ENCODE results near the gene TEX261. TPM values are rescaled to one million over a fixed set of nuclear protein-coding genes. Genes with fewer than 3 reads are reported as not detected.
"Not testable (repeated sequence)": the region's sequence is repeated elsewhere in the genome, so short reads cannot be mapped to it uniquely, and the experiment has no call there.

Gene TEX261
- total RNA-seq, 1 donor from 2014 or later = 33.0 TPM

DNA sequence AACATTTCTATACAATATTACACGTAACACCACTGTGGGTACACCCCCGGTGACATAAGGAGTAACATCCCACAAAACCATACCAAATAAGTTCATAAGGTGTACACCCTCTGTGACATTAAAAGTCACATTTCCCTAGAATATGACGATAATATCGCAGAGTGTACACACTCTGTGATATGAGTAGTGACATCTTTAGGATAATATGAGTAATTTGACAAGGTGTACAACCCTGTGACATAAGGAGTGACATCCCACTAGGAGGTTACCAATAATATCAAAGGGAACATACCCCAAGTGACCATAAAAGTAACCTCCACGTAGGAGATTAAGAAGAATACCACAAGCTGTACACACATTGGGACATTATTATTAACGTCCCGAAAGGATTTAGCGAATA lies 24.0 kb upstream of the TEX261 start:
- Mint-ChIP-seq H3K27ac (no peak overlapping the region), H3K4me3 (no peak overlapping the region), H3K27me3 (ENCODE audit: low read depth) (peaks cover 9% of the 10 kb centered on the region), H3K9me3 (peaks cover 22% of the 10 kb centered on the region), H3K36me3 (no peaks in the 10 kb centered on the region), H3K4me1 (peaks cover 10% of the 10 kb centered on the region)
- no peak for TF ChIP-seq CTCF (IDR thresholded peaks at IDR 0.05; ENCODE audit: unreplicated experiment)
- no peak for DNase-seq (ENCODE audit: low spot score in 2 of 2, unreplicated experiment in 2 of 2)

DNA sequence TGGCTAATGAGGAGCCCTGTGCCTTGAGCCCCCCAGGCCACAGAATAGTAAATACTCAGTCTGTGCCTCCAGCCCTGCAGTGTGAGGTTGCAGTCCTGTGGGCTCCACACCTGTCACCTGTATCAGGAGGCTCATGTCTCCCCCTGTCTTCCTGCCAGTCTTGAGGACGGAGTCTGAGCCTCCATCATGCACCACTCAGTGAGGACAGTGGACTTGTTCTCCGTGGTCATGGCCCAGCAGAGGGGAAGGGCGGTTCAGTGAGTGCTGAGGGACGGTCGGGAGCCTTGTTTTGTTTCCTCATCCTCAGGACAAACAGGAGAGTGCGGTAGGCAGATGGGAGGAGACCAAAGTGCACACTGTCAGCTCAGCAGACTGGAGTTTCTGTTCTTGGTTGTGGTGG lies 17.1 kb upstream of the TEX261 start:
- not testable (repeated sequence) for DNase-seq (ENCODE audit: low spot score in 2 of 2, unreplicated experiment in 2 of 2); H3K36me3 Mint-ChIP-seq; H3K4me1 Mint-ChIP-seq; H3K9me3 Mint-ChIP-seq; H3K4me3 Mint-ChIP-seq; H3K27ac Mint-ChIP-seq
- H3K27me3 Mint-ChIP-seq (ENCODE audit: low read depth) = peaks cover 34% of the 10 kb centered on the region

GRCh38 chr2:71008342-71008741 lies 13.7 kb upstream of the TEX261 start:
- TF ChIP-seq CTCF (IDR thresholded peaks at IDR 0.05; ENCODE audit: unreplicated experiment) = no peak
- H3K9me3 Mint-ChIP-seq = no peaks in the 10 kb centered on the region
- DNase-seq (ENCODE audit: low spot score in 2 of 2, unreplicated experiment in 2 of 2) = no peak
- H3K4me3 Mint-ChIP-seq = no peak overlapping the region
- H3K36me3 Mint-ChIP-seq = no peaks in the 10 kb centered on the region
- H3K4me1 Mint-ChIP-seq = no peaks in the 10 kb centered on the region
- no peak overlapping the region for H3K27ac Mint-ChIP-seq
- peaks cover 39% of the 10 kb centered on the region for H3K27me3 Mint-ChIP-seq (ENCODE audit: low read depth)

GRCh38 chr2:71006955-71007799 lies 12.5 kb upstream of the TEX261 start:
- no peaks in the 10 kb centered on the region for H3K4me1 Mint-ChIP-seq
- no peaks in the 10 kb centered on the region for H3K36me3 Mint-ChIP-seq
- no peaks in the 10 kb centered on the region for H3K9me3 Mint-ChIP-seq
- no peak overlapping the region for H3K27ac Mint-ChIP-seq
- DNase-seq (ENCODE audit: low spot score in 2 of 2, unreplicated experiment in 2 of 2) = no peak
- H3K4me3 Mint-ChIP-seq = no peak overlapping the region
- TF ChIP-seq CTCF (IDR thresholded peaks at IDR 0.05; ENCODE audit: unreplicated experiment) = no peak
- H3K27me3 Mint-ChIP-seq (ENCODE audit: low read depth) = peaks cover 34% of the 10 kb centered on the region

DNA sequence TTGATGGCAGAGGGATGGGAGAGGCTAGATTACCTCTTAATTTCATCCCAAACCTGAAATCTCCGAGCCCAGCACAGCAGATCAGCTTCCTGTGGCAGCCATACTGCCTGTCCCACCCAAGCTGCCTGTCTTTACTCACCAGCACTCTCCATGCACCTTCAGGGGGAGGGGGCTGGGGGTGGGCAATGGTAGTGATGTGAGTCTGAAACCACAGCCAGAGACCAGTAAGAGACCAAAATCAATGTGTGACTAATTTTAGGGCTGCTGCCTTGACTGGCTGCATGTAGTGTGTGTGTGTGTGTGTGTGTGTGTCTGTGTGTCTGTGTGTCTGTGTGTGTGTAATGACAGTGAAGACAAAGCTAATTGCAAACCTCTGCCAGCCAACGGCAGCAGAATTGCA lies 11.7 kb upstream of the TEX261 start:
- Mint-ChIP-seq H3K36me3 (no peaks in the 10 kb centered on the region), H3K9me3 (no peaks in the 10 kb centered on the region), H3K4me1 (peaks cover 3% of the 10 kb centered on the region), H3K27me3 (ENCODE audit: low read depth) (peaks cover 27% of the 10 kb centered on the region), H3K4me3 (no peak overlapping the region), H3K27ac (no peak overlapping the region)
- TF ChIP-seq CTCF (IDR thresholded peaks at IDR 0.05; ENCODE audit: unreplicated experiment) = no peak
- no peak for DNase-seq (ENCODE audit: low spot score in 2 of 2, unreplicated experiment in 2 of 2)

- peaks cover 3% of the 10 kb centered on the region for H3K4me1 Mint-ChIP-seq
- no peak overlapping the region for H3K27ac Mint-ChIP-seq
- TF ChIP-seq CTCF (IDR thresholded peaks at IDR 0.05; ENCODE audit: unreplicated experiment) = no peak
- no peak for DNase-seq (ENCODE audit: low spot score in 2 of 2, unreplicated experiment in 2 of 2)
- peaks cover 22% of the 10 kb centered on the region for H3K27me3 Mint-ChIP-seq (ENCODE audit: low read depth)
- H3K9me3 Mint-ChIP-seq = no peaks in the 10 kb centered on the region
- no peaks in the 10 kb centered on the region for H3K36me3 Mint-ChIP-seq
- no peak overlapping the region for H3K4me3 Mint-ChIP-seq
Measured at GRCh38 chr2:71005271-71006202, 10.9 kb upstream of the TEX261 start.
